Measurements from ENCODE around the gene PPT1.

DNA sequence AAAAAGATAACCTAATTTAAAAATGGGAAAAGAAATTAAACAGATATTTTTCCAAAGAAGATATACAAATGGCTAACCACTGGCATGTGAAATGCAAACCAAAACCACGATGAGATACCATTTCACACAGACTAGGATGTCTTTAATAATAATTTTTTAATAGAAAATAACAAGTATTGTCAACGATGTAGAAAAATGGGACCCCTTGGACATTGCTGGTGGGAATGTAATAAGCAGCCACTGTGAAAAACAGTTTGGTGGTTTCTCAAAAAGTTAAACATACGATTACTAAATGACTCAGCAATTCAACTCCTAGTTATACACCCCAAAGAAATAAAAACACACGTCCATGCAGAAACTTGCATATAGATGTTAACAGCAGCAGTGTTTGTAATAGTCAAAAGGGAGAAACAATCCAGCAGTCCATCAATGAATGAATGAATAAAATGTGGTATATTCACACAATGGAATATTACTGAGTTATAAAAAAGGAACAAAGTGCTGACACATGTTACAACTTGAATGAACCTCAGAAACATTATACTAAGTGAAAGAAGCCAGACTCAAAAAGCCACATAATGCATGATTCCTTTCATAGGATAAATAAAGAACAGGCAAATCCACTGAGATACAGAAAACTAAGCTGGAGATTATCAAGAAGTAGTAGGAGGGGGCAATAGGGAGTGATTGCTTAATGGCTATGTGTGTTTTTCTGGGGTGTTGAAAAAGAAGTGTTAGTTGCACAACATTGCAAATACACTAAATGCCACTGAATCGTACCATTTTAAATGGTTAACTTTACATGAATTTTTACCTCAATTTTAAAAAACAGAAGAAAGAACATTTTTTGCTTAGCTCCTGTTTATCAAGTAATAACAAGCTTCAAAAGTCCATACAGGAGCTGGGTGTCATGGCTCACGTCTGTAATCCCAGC is 4.1 kb downstream of the PPT1 start:
- TF ChIP-seq, protein P1, sequence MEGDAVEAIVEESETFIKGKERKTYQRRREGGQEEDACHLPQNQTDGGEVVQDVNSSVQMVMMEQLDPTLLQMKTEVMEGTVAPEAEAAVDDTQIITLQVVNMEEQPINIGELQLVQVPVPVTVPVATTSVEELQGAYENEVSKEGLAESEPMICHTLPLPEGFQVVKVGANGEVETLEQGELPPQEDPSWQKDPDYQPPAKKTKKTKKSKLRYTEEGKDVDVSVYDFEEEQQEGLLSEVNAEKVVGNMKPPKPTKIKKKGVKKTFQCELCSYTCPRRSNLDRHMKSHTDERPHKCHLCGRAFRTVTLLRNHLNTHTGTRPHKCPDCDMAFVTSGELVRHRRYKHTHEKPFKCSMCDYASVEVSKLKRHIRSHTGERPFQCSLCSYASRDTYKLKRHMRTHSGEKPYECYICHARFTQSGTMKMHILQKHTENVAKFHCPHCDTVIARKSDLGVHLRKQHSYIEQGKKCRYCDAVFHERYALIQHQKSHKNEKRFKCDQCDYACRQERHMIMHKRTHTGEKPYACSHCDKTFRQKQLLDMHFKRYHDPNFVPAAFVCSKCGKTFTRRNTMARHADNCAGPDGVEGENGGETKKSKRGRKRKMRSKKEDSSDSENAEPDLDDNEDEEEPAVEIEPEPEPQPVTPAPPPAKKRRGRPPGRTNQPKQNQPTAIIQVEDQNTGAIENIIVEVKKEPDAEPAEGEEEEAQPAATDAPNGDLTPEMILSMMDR (IDR thresholded peaks at IDR 0.05; ENCODE audit: insufficient read depth, low read length), result no peak
- no peak for TF ChIP-seq POLR2AphosphoS5 (IDR thresholded peaks at IDR 0.05; ENCODE audit: low read depth)
